Coronary artery (tissue), 2 donors: ENCODE results near the gene CDH13.

Experiments
- DNase-seq: peaks from one replicate; pipeline ENCODE4 v3.0.0-alpha.2; 2017; ENCODE audit warnings: low spot score
- H3K27ac ChIP-seq, 2 donors: fragments of 200-600 bp; sonication (generic); one replicate each; pipeline ENCODE4 v1.5.1; 2016 to 2019
- H3K4me3 ChIP-seq: fragments of 200-600 bp; sonication (generic); 2 replicates; pipeline ENCODE4 v1.5.1; 2016; ENCODE audit warnings: mild to moderate bottlenecking, moderate library complexity
- TF ChIP-seq, protein P1 (sequence below): fragments of 200-600 bp; sonication (generic); IDR thresholded peaks from one replicate; pipeline ENCODE4 v1.5.1; 2019; ENCODE audit warnings: antibody characterized with exemption

The CDH13 gene

DNA sequence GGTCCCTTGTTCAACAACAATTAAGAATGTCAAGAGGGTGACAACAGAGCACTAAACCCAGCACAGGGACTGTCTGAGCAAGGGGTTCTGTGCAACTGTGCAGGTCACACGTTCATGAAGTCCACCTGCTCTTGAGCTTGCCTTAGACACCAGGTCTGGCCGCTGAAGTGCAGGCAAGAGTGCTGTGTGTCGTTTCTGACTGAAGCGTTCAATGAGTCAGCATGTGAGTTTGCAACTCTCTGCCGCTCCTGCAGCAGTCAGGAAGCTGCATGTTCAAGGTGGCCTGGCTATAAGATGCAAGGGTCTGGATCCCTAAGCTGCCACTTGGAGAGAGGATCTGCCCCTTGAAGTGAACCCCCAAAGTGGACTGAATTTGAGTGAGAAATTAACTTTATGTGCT lies 848.3 kb downstream of the CDH13 start:
- DNase-seq, result no peak
- TF ChIP-seq, protein P1, sequence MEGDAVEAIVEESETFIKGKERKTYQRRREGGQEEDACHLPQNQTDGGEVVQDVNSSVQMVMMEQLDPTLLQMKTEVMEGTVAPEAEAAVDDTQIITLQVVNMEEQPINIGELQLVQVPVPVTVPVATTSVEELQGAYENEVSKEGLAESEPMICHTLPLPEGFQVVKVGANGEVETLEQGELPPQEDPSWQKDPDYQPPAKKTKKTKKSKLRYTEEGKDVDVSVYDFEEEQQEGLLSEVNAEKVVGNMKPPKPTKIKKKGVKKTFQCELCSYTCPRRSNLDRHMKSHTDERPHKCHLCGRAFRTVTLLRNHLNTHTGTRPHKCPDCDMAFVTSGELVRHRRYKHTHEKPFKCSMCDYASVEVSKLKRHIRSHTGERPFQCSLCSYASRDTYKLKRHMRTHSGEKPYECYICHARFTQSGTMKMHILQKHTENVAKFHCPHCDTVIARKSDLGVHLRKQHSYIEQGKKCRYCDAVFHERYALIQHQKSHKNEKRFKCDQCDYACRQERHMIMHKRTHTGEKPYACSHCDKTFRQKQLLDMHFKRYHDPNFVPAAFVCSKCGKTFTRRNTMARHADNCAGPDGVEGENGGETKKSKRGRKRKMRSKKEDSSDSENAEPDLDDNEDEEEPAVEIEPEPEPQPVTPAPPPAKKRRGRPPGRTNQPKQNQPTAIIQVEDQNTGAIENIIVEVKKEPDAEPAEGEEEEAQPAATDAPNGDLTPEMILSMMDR, result no peak
- no peak overlapping the region for H3K27ac ChIP-seq
- no peak overlapping the region for H3K4me3 ChIP-seq

DNA sequence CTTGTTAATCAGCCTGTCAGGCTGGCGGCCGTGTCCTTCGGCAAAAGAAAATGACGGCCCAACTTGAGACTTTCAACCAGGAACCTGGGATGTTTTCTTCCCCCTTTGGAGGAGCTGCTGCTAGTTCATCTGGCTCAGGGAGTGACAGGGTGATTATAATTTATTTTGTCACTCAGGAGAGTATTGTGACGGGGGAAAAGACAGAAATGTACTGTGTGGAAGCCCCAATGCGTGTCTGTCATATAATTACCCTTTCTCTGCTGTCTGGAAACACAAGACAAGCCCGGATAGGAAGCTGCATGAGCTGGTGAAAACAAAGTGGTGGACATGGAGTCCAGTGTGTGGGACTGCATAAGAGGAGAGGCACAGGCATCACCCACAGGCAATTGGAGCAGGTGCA lies 854.8 kb downstream of the CDH13 start:
- Histone ChIP-seq H3K27ac (no peak overlapping the region), H3K4me3 (no peak overlapping the region)
- TF ChIP-seq, protein P1, result no peak
- no peak for DNase-seq

DNA sequence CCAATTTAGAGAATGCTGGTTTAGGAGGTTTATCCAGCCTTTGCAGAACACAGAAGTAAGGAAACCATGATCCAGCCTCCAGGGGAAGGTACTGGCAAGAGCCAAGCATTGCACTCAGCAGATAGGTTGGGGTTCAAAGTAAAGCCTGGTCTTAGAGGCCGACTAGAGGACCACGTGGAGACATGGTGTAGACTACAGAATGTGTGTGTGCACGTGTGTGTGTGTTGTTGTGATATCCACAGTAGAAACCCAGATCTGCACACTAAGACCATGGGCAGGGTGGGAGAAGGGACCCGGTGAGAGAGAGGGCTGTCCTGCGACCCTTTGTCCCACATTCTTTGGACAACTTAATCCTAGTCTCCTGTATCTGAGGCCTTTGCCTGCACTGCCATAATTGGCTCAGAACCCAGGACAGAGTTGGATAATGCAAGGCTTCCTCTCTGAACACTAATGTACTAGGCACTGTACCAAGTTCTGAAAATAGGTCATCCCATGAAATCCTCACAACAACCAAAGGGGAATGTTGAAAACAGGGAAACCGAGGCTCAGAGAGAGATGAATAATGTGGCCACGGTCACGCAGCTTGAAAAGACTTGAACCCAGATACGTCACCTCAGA lies 855.9 kb downstream of the CDH13 start:
- DNase-seq, result no peak
- no peak overlapping the region for H3K4me3 ChIP-seq
- TF ChIP-seq, protein P1, result no peak
- H3K27ac ChIP-seq, result no peak overlapping the region

DNA sequence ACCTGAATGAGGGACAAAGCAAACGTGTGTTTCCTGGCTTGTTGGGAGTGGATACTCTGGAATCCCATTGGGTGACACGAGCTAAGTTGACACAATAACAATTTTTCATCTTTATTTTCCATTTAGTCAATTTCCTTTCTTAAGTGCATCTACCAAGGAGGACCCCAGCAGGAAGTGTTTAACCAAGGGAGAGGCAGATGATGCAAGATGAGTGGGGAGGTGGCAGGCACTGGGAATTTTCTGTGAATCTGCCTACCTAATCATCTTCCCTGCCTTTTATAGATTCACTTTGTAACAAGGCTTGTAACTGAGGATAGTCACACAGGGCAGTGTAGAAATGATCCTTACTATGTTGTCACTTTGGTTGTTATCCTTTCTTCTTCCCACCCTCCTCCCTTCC lies 863.3 kb downstream of the CDH13 start:
- DNase-seq, result no peak
- Histone ChIP-seq H3K27ac (no peak overlapping the region), H3K4me3 (no peak overlapping the region)
- TF ChIP-seq, protein P1, result no peak

DNA sequence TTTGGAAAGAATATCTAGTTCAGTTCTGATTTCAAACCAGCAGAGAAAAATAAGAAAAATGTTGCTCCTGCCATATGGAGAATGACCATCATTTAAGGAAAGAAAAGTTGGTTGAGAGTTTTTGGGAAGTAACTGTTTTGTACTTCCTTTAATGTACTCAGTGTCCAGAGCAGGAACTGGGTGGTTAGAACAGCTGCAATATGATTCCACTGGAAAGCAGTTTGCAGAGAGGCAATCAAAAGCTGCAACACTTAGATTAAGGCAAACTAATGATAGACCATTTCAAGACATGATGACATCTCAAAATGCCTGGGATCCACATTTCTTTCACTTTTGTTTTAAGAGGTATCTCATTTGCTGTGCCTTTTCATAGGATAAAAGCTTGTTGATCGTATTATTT lies 867.7 kb downstream of the CDH13 start:
- TF ChIP-seq, protein P1, result no peak
- H3K4me3 ChIP-seq, result no peak overlapping the region
- no peak overlapping the region for H3K27ac ChIP-seq
- DNase-seq, result no peak

DNA sequence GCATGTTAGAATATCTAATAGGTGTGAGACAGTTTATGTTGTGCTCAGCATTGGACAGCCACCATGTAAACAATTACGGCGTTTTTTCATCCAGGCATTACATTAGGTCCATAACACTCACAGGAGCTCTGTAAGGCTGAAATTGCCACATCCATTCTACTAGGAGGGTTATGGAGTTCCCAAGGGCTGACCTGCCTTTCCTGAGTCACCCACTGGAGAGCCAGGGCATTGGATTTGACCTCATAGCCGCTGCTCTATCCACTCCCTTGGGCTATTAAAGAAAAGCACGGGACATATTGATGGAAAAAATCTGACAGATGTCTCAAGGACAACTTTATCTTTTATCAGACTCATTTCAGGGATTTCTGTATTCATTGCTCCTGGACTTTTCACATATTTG lies 874.7 kb downstream of the CDH13 start:
- Histone ChIP-seq H3K4me3 (no peak overlapping the region), H3K27ac (no peak overlapping the region)
- TF ChIP-seq, protein P1, result no peak
- DNase-seq, result no peak

DNA sequence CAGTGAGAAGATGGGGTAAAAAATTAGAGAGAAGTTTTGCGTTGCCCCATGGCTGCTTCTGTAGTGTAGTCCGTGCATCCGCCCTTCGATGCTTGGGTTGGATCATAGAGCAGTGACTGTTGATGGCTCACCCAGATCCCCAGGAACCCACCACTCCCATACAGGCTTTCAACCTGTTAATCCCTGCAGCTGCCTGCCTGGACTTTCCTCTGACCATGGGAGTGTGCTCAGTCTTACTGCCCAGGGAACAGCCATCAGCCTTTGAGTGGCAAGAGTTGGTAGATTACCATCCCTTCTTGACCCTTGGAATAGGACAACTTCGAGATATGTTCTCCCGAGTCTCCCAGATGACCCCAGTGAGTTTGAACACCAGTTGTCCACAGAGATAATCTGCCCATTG lies 881.5 kb downstream of the CDH13 start:
- no peak overlapping the region for H3K4me3 ChIP-seq
- DNase-seq, result no peak
- TF ChIP-seq, protein P1, result no peak
- no peak overlapping the region for H3K27ac ChIP-seq
